Epithelial cell of proximal tubule (primary cell): Measurements from ENCODE around the gene CDH4. TPM values are rescaled to one million over a fixed set of nuclear protein-coding genes. Genes with fewer than 3 reads are reported as not detected.

Experiments
- DNase-seq: peaks from one replicate; pipeline ENCODE4 v3.0.0-alpha.2; 2011; ENCODE audit warnings: low read depth
- H3K4me3 ChIP-seq: 2 replicates; pipeline ENCODE4 v1.5.1; 2011; ENCODE audit warnings: low read depth, mild to moderate bottlenecking, low read length
- total RNA-seq: library from RNA; depleted of rRNA; stranded (reverse); fragments of >200 nt; gene quantifications from 2 replicates; pipeline ENCODE4 v1.2.3, GENCODE V29; 2015
- TF ChIP-seq, protein P1 (sequence below): conservative IDR thresholded peaks from 2 replicates; pipeline ENCODE4 v1.5.1; 2012; ENCODE audit warnings: low read depth, mild to moderate bottlenecking, low read length

Gene CDH4
- total RNA-seq, 1 donor from 2014 or later, result 17.1 TPM

- TF ChIP-seq, protein P1, sequence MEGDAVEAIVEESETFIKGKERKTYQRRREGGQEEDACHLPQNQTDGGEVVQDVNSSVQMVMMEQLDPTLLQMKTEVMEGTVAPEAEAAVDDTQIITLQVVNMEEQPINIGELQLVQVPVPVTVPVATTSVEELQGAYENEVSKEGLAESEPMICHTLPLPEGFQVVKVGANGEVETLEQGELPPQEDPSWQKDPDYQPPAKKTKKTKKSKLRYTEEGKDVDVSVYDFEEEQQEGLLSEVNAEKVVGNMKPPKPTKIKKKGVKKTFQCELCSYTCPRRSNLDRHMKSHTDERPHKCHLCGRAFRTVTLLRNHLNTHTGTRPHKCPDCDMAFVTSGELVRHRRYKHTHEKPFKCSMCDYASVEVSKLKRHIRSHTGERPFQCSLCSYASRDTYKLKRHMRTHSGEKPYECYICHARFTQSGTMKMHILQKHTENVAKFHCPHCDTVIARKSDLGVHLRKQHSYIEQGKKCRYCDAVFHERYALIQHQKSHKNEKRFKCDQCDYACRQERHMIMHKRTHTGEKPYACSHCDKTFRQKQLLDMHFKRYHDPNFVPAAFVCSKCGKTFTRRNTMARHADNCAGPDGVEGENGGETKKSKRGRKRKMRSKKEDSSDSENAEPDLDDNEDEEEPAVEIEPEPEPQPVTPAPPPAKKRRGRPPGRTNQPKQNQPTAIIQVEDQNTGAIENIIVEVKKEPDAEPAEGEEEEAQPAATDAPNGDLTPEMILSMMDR, result no peak
- no peak overlapping the region for H3K4me3 ChIP-seq
- no peak for DNase-seq
Observed at GRCh38 chr20:61701401-61701800, 449.3 kb downstream of the CDH4 start.

DNA sequence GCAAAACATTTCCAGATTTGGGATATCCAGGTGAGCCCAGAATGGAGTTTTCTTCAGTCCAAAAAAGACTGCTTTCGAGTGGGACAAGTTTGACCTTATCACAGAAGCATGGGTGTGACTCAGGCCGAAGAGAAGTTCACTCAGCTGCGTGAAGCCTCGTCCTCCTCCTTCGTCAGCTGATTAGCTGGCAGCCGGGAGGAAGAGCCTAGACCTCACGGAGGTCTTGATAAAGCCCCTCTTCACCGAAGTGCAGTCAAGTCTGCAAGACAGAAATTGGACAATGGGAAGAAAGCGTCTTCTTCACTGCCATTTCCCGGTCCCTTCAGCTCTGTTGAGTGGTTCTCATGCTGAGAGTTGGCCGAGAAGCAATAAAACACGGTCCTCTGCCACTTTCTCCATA is 449.7 kb downstream of the CDH4 start:
- no peak for DNase-seq
- no peak overlapping the region for H3K4me3 ChIP-seq
- TF ChIP-seq, protein P1, result no peak

GRCh38 chr20:61702246-61702645 is 450.2 kb downstream of the CDH4 start:
- no peak for DNase-seq
- TF ChIP-seq, protein P1, result no peak
- H3K4me3 ChIP-seq, result no peak overlapping the region

GRCh38 chr20:61704661-61705060 is 452.6 kb downstream of the CDH4 start:
- no peak for DNase-seq
- TF ChIP-seq, protein P1, result no peak

GRCh38 chr20:61705386-61706258 is 453.6 kb downstream of the CDH4 start:
- no peak for DNase-seq
- H3K4me3 ChIP-seq, result no peak overlapping the region
- TF ChIP-seq, protein P1, result no peak

More at GRCh38 chr20:61704661-61705060, 452.6 kb downstream of the CDH4 start:
- H3K4me3 ChIP-seq, result no peak overlapping the region

GRCh38 chr20:61706259-61706961 is 454.3 kb downstream of the CDH4 start:
- TF ChIP-seq, protein P1, result no peak
- DNase-seq, result no peak
- H3K4me3 ChIP-seq, result no peak overlapping the region
